IMR-90 (cell line): ENCODE measurements around the gene ELANE. TPM values are rescaled to one million over a fixed set of nuclear protein-coding genes. Genes with fewer than 3 reads are reported as not detected.

ENCODE experiments used
- ATAC-seq: fragments of 200-7000 bp; cut with Tn5 transposase; 2 replicates; pipeline ENCODE4 v1.9.1; 2020; ENCODE audit warnings: low read depth, mild to moderate bottlenecking, moderate library complexity
- BruUV-seq: library from RNA; stranded (reverse); fragments of 400-500 nt; replicated peaks from 2 replicates; lab custom pipeline; 2021; lab: Mats Ljungman, UMichigan
- CTCF ChIA-PET: fragments of 300-600 bp; formaldehyde crosslinking; extraction: SDS; loops from one replicate; lab custom pipeline; 2021; ENCODE audit warnings: antibody characterized with exemption; lab: Yijun Ruan, JAX
- POLR2A ChIA-PET: fragments of 300-600 bp; sonication (Branson Sonifier 250); formaldehyde crosslinking; loops from one replicate; lab custom pipeline; 2022; ENCODE audit warnings: antibody characterized with exemption; ENCODE audit not compliant: unreplicated experiment; lab: Charles Lee
- DNase-seq: peaks from one replicate; pipeline ENCODE4 v3.0.0; 2013
- H2AFZ ChIP-seq: replicated peaks from 2 replicates; pipeline ENCODE3; 2013; ENCODE audit warnings: low read length, mild to moderate bottlenecking; ENCODE audit not compliant: poor library complexity
- H2AK5ac ChIP-seq: 2 replicates; pipeline ENCODE4 v1.6.1; 2013; ENCODE audit warnings: low read depth, low read length, inconsistent platforms
- H2AK9ac ChIP-seq: replicated peaks from 2 replicates; pipeline ENCODE3; 2013; ENCODE audit warnings: mild to moderate bottlenecking, low read depth, low read length, moderate library complexity; ENCODE audit not compliant: poor library complexity
- H2BK120ac ChIP-seq: 2 replicates; pipeline ENCODE4 v1.6.1; 2013; ENCODE audit warnings: low read depth, low read length, inconsistent platforms
- H2BK15ac ChIP-seq: 3 replicates; pipeline ENCODE4 v1.6.1; 2013; ENCODE audit warnings: low read depth, low read length, inconsistent platforms
- H2BK20ac ChIP-seq: 2 replicates; pipeline ENCODE4 v1.6.1; 2013; ENCODE audit warnings: low read depth, mild to moderate bottlenecking, inconsistent platforms, low read length, moderate library complexity
- H2BK5ac ChIP-seq: 2 replicates; pipeline ENCODE4 v1.6.1; 2013; ENCODE audit warnings: mild to moderate bottlenecking, low read depth, low read length, inconsistent platforms; ENCODE audit not compliant: poor library complexity, severe bottlenecking
- H3K14ac ChIP-seq: replicated peaks from 2 replicates; pipeline ENCODE4 v1.6.1; 2013; ENCODE audit warnings: low read depth, low read length, inconsistent platforms
- H3K18ac ChIP-seq: 2 replicates; pipeline ENCODE4 v1.6.1; 2013; ENCODE audit warnings: low read depth, low read length, control low read depth
- H3K23ac ChIP-seq: 2 replicates; pipeline ENCODE4 v1.6.1; 2013; ENCODE audit warnings: low read depth, low read length, inconsistent platforms
- H3K27ac ChIP-seq: 2 replicates; pipeline ENCODE4 v1.5.1; 2013; ENCODE audit warnings: mild to moderate bottlenecking, control low read depth, low read length; ENCODE audit not compliant: insufficient read depth
- H3K27me3 ChIP-seq: 2 replicates; pipeline ENCODE4 v1.6.1; 2013; ENCODE audit warnings: low read length; ENCODE audit not compliant: control insufficient read depth, insufficient read depth
- H3K36me3 ChIP-seq: 2 replicates; pipeline ENCODE4 v1.6.1; 2013; ENCODE audit warnings: low read length, mixed read lengths; ENCODE audit not compliant: control insufficient read depth, insufficient read depth
- H3K4ac ChIP-seq: 2 replicates; pipeline ENCODE4 v1.6.1; 2013; ENCODE audit warnings: low read depth, low read length, inconsistent platforms
- H3K4me1 ChIP-seq: 2 replicates; pipeline ENCODE4 v1.6.1; 2013; ENCODE audit warnings: low read length, mixed read lengths; ENCODE audit not compliant: control insufficient read depth, insufficient read depth
- H3K4me2 ChIP-seq: 2 replicates; pipeline ENCODE4 v1.6.1; 2013; ENCODE audit warnings: low read depth, mild to moderate bottlenecking, control low read depth, low read length, moderate library complexity
- H3K4me3 ChIP-seq: 2 replicates; pipeline ENCODE4 v1.5.1; 2013; ENCODE audit warnings: low read depth, mild to moderate bottlenecking, control low read depth, low read length, moderate library complexity; ENCODE audit not compliant: insufficient read depth
- H3K56ac ChIP-seq: 2 replicates; pipeline ENCODE4 v1.6.1; 2013; ENCODE audit warnings: low read length, inconsistent platforms; ENCODE audit not compliant: insufficient read depth; ENCODE audit errors: extremely low read depth
- H3K79me1 ChIP-seq, 2 experiments: 2 replicates each; pipeline ENCODE4 v1.6.1; 2013; ENCODE audit warnings: low read length in 2 of 2, inconsistent platforms in 1 of 2, low read depth in 1 of 2
- H3K9ac ChIP-seq: 2 replicates; pipeline ENCODE4 v1.6.1; 2013; ENCODE audit warnings: low read depth, low read length, control low read depth
- H3K9me1 ChIP-seq: 2 replicates; pipeline ENCODE4 v1.6.1; 2013; ENCODE audit warnings: low read length, inconsistent platforms; ENCODE audit not compliant: insufficient read depth
- H3K9me3 ChIP-seq: 2 replicates; pipeline ENCODE4 v1.6.1; 2013; ENCODE audit warnings: low read length; ENCODE audit not compliant: control insufficient read depth, insufficient read depth
- H4K20me1 ChIP-seq: 2 replicates; pipeline ENCODE4 v1.6.1; 2013; ENCODE audit warnings: low read length, inconsistent platforms; ENCODE audit not compliant: insufficient read depth
- H4K5ac ChIP-seq: 2 replicates; pipeline ENCODE4 v1.6.1; 2013; ENCODE audit warnings: mild to moderate bottlenecking, low read depth, low read length, control low read depth
- H4K8ac ChIP-seq, 2 experiments: 2 replicates each; pipeline ENCODE4 v1.6.1; 2013; ENCODE audit warnings: low read depth in 2 of 2, low read length in 2 of 2, control low read depth in 1 of 2, inconsistent platforms in 1 of 2
- H4K91ac ChIP-seq: 2 replicates; pipeline ENCODE4 v1.6.1; 2013; ENCODE audit warnings: low read depth, low read length, inconsistent platforms; ENCODE audit not compliant: insufficient read depth
- BHLHE40 ChIP-seq: fragments of 150-350 bp; IDR thresholded peaks from 2 replicates; pipeline ENCODE4 v1.6.1; 2016; ENCODE audit warnings: mild to moderate bottlenecking, low read depth, low read length
- CEBPB ChIP-seq: IDR thresholded peaks from 2 replicates; pipeline ENCODE4 v1.6.1; 2012; ENCODE audit warnings: low read depth, low read length, improper control_type of control experiment
- CHD1 ChIP-seq: IDR thresholded peaks from 2 replicates; pipeline ENCODE4 v1.6.1; 2012; ENCODE audit warnings: low read depth, low read length, improper control_type of control experiment
- FOS ChIP-seq: fragments of 150-350 bp; IDR thresholded peaks from 2 replicates; pipeline ENCODE4 v1.6.1; 2016; ENCODE audit warnings: low read depth, low read length
- MAZ ChIP-seq: IDR thresholded peaks from 2 replicates; pipeline ENCODE4 v1.6.1; 2012; ENCODE audit warnings: low read depth, mild to moderate bottlenecking, low read length, improper control_type of control experiment, moderate library complexity, borderline replicate concordance
- MXI1 ChIP-seq: IDR thresholded peaks from 2 replicates; pipeline ENCODE4 v1.6.1; 2012; ENCODE audit warnings: low read depth, mild to moderate bottlenecking, low read length, moderate library complexity, borderline replicate concordance
- NFE2L2 ChIP-seq: fragments of 150-350 bp; IDR thresholded peaks from 2 replicates; pipeline ENCODE4 v1.6.1; 2016; ENCODE audit warnings: low read depth, mild to moderate bottlenecking, low read length
- POLR2A ChIP-seq: IDR thresholded peaks from 2 replicates; pipeline ENCODE4 v1.6.1; 2012; ENCODE audit warnings: mild to moderate bottlenecking, low read depth, low read length
- RAD21 ChIP-seq: IDR thresholded peaks from 2 replicates; pipeline ENCODE4 v1.6.1; 2012; ENCODE audit warnings: low read length, improper control_type of control experiment
- SMC3 ChIP-seq: fragments of 150-350 bp; IDR thresholded peaks from 2 replicates; pipeline ENCODE4 v1.6.1; 2016; ENCODE audit warnings: low read depth, mild to moderate bottlenecking, antibody characterized with exemption, low read length, moderate library complexity
- WGBS, 2 experiments: methylation state at CpG; one replicate each; pipeline versions ENCODE4 v1.1.5 to v1.1.7; 2013; ENCODE audit warnings: missing lambda C conversion rate in 2 of 2; ENCODE audit not compliant: insufficient read length in 1 of 2; ENCODE audit errors: extremely low coverage in 2 of 2; 5-methylcytosine and 5-hydroxymethylcytosine counted together
- dilution Hi-C: fragments of 300-500 bp; cut with HindIII; formaldehyde crosslinking; loops from one replicate; pipeline ENCODE4 v1.14.3; 2018; ENCODE audit warnings: low sequenced_read_pairs; ENCODE audit not compliant: unreplicated experiment
- in situ Hi-C: fragments of 300-500 bp; cut with MboI; formaldehyde crosslinking; loops from 3 replicates; pipeline ENCODE4 v1.14.3; 2019; ENCODE audit warnings: low sequenced_read_pairs, inconsistent platforms, mixed read lengths
- intact Hi-C: fragments of 100-400 bp; cut with micrococcal nuclease; formaldehyde crosslinking; loops from 2 replicates; pipeline ENCODE4 v1.10.0; 2022
- polyA plus RNA-seq, 3 experiments: library from polyadenylated mRNA; depleted of rRNA; stranded (reverse); fragments of >200 nt; gene quantifications; 2 replicates each; pipeline ENCODE4 v1.2.3, GENCODE V29; 2012; ENCODE audit warnings: low replicate concordance in 1 of 3
- total RNA-seq: library from RNA; depleted of rRNA; stranded (reverse); fragments of >200 nt; gene quantifications from 2 replicates; pipeline ENCODE4 v1.2.3, GENCODE V29; 2012
- TF ChIP-seq, protein P1 (sequence below): fragments of 150-350 bp; IDR thresholded peaks from 2 replicates; pipeline ENCODE4 v1.6.1; 2016; ENCODE audit warnings: low read depth, mild to moderate bottlenecking, low read length, moderate library complexity, borderline replicate concordance
- TF ChIP-seq, protein P2 (sequence below): conservative IDR thresholded peaks from 2 replicates; pipeline ENCODE4 v1.5.1; 2012; ENCODE audit warnings: mild to moderate bottlenecking, low read depth, low read length, improper control_type of control experiment
- TF ChIP-seq, protein P3 (sequence below): fragments of 150-350 bp; IDR thresholded peaks from 2 replicates; pipeline ENCODE4 v1.6.1; 2017; ENCODE audit warnings: mild to moderate bottlenecking, antibody characterized with exemption, low read length, low read depth

The ELANE gene
- total and polyA plus RNA-seq, 2 of the 4 experiments (the other 2 are of a cell fraction), result 0.27 TPM; not detected in 1

DNA sequence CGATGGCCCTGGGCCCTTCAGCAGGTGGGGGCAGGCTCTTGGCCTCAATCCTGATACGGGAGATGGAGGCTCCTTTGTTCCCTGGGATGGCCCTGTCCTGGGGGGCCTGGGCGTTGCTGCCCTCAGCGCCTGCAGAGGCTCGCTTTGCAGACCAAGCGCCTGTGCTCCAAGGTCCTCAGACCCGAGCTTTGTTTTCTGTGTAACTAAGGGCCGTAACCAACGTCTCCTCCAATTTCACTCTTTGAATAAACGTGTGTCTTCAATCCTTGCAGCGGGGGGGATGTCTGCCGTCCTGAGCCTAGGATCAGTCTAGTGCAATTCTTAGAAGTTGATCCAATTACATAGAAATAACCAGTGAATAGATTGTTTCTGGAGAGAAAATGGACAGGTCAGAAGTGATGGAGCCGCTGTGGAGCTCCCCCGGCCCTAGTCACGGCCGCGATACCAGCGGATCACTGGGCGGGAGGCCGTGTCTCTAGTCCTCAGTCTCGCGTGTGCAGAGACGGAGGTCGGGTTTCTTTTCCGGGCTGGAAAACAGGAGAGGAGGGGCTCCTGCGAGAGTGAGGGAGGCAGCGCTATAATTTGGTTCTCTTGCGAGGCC is 49.5 kb upstream of the ELANE start:
- H2AK9ac ChIP-seq, result no peak overlapping the region
- no peak overlapping the region for H3K4me3 ChIP-seq
- H4K5ac ChIP-seq, result no peak overlapping the region
- H4K8ac ChIP-seq, result no peak overlapping the region
- no peaks in the 10 kb centered on the region for H3K9me3 ChIP-seq
- DNase-seq (no peak), ATAC-seq (no peak)
- no peak overlapping the region for H3K27ac ChIP-seq
- ChIA-PET POLR2A (no interaction called here), CTCF (interaction anchor here (1.1 kb wide), 1 partner anchor 32 kb away, joined by 4 read pairs; no protein-coding TSS in a partner anchor)
- intact Hi-C loops, result no loop called here
- no peak overlapping the region for H2BK15ac ChIP-seq
- no TSS peak for BruUV-seq
- H3K36me3 ChIP-seq, result peaks cover 70% of the 10 kb centered on the region
- peaks cover 97% of the 10 kb centered on the region for H4K20me1 ChIP-seq
- dilution Hi-C loops, result no loop called here
- no peak overlapping the region for H3K14ac ChIP-seq
- no peak overlapping the region for H2BK120ac ChIP-seq
- in situ Hi-C loops, result no loop called here
- 82% methylated on average over 10 of the region's 28 CpGs; no CpG with 5 or more reads in 1 of the 2 experiments for WGBS, 2 experiments
- TF ChIP-seq CHD1, result no peak
- TF ChIP-seq SMC3, result no peak
- TF ChIP-seq, protein P1, sequence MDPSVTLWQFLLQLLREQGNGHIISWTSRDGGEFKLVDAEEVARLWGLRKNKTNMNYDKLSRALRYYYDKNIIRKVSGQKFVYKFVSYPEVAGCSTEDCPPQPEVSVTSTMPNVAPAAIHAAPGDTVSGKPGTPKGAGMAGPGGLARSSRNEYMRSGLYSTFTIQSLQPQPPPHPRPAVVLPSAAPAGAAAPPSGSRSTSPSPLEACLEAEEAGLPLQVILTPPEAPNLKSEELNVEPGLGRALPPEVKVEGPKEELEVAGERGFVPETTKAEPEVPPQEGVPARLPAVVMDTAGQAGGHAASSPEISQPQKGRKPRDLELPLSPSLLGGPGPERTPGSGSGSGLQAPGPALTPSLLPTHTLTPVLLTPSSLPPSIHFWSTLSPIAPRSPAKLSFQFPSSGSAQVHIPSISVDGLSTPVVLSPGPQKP, result no peak
- no peak for TF ChIP-seq BHLHE40
- no peak for TF ChIP-seq MXI1
- no peak for TF ChIP-seq RAD21
- no peak for TF ChIP-seq NFE2L2
- TF ChIP-seq, protein P2, sequence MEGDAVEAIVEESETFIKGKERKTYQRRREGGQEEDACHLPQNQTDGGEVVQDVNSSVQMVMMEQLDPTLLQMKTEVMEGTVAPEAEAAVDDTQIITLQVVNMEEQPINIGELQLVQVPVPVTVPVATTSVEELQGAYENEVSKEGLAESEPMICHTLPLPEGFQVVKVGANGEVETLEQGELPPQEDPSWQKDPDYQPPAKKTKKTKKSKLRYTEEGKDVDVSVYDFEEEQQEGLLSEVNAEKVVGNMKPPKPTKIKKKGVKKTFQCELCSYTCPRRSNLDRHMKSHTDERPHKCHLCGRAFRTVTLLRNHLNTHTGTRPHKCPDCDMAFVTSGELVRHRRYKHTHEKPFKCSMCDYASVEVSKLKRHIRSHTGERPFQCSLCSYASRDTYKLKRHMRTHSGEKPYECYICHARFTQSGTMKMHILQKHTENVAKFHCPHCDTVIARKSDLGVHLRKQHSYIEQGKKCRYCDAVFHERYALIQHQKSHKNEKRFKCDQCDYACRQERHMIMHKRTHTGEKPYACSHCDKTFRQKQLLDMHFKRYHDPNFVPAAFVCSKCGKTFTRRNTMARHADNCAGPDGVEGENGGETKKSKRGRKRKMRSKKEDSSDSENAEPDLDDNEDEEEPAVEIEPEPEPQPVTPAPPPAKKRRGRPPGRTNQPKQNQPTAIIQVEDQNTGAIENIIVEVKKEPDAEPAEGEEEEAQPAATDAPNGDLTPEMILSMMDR, result no peak
- no peak for TF ChIP-seq MAZ
- TF ChIP-seq, protein P3, sequence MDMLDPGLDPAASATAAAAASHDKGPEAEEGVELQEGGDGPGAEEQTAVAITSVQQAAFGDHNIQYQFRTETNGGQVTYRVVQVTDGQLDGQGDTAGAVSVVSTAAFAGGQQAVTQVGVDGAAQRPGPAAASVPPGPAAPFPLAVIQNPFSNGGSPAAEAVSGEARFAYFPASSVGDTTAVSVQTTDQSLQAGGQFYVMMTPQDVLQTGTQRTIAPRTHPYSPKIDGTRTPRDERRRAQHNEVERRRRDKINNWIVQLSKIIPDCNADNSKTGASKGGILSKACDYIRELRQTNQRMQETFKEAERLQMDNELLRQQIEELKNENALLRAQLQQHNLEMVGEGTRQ, result no peak
- TF ChIP-seq POLR2A, result no peak
- TF ChIP-seq CEBPB, result no peak
- no peak for TF ChIP-seq FOS
- H3K23ac ChIP-seq, result no peak overlapping the region
- no peak overlapping the region for H3K4ac ChIP-seq
- H3K4me1 ChIP-seq, result peaks cover 30% of the 10 kb centered on the region
- H2AFZ ChIP-seq, result no peak overlapping the region
- peaks cover 11% of the 10 kb centered on the region; the same call in 1 of the 2 replicates for H3K9me1 ChIP-seq
- H2BK20ac ChIP-seq, result no peak overlapping the region
- H3K4me2 ChIP-seq, result no peak overlapping the region; the same call in 1 of the 2 replicates
- H2AK5ac ChIP-seq, result no peak overlapping the region
- no peak overlapping the region for H3K9ac ChIP-seq
- no peaks in the 10 kb centered on the region for H3K27me3 ChIP-seq
- H2BK5ac ChIP-seq, result no peak overlapping the region
- no peak overlapping the region for H3K18ac ChIP-seq
- no peak overlapping the region for H3K56ac ChIP-seq
- H4K91ac ChIP-seq, result no peak overlapping the region
- H3K79me1 ChIP-seq, result peaks cover 3 to 33% of the 10 kb centered on the region in 2 experiments; a peak in 3 of 4 replicates
